Measurements from ENCODE around the gene MICAL3.

Gene MICAL3

DNA sequence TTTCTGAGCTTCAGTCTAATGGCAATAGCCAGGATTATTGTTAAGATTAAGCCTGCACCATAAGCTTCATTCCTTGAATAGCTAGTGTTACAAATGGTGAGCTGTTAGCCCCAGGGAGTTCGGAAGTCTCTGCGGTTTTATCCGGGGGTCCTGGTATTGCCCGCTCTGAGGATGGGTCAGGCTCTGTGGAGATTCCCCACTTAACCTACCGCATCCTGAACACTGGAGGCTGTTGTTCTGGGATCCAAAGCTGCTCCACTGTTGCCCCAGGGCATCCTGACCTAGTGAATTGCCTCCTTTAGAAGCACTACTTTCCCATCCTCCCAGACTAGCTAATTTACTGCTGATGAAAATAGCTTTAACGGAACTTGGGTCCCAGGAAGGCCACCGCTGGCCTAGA is 38.9 kb upstream of the MICAL3 start:
- TF ChIP-seq, protein P1, sequence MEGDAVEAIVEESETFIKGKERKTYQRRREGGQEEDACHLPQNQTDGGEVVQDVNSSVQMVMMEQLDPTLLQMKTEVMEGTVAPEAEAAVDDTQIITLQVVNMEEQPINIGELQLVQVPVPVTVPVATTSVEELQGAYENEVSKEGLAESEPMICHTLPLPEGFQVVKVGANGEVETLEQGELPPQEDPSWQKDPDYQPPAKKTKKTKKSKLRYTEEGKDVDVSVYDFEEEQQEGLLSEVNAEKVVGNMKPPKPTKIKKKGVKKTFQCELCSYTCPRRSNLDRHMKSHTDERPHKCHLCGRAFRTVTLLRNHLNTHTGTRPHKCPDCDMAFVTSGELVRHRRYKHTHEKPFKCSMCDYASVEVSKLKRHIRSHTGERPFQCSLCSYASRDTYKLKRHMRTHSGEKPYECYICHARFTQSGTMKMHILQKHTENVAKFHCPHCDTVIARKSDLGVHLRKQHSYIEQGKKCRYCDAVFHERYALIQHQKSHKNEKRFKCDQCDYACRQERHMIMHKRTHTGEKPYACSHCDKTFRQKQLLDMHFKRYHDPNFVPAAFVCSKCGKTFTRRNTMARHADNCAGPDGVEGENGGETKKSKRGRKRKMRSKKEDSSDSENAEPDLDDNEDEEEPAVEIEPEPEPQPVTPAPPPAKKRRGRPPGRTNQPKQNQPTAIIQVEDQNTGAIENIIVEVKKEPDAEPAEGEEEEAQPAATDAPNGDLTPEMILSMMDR (conservative IDR thresholded peaks at IDR 0.05; ENCODE audit: low read depth, low read length), result no peak
- no peak overlapping the region for H3K4me3 ChIP-seq (ENCODE audit: low read length)
- no peak for DNase-seq (ENCODE audit: low read depth)

- TF ChIP-seq, protein P1 (conservative IDR thresholded peaks at IDR 0.05; ENCODE audit: low read depth, low read length), result no peak
- H3K4me3 ChIP-seq (ENCODE audit: low read length), result no peak overlapping the region
- no peak for DNase-seq (ENCODE audit: low read depth)
Measured at GRCh38 chr22:18062421-18062820, 38.1 kb upstream of the MICAL3 start.

GRCh38 chr22:18060646-18061620 is 36.6 kb upstream of the MICAL3 start:
- TF ChIP-seq, protein P1 (conservative IDR thresholded peaks at IDR 0.05; ENCODE audit: low read depth, low read length), result no peak
- no peak for DNase-seq (ENCODE audit: low read depth)
- H3K4me3 ChIP-seq (ENCODE audit: low read length), result no peak overlapping the region

DNA sequence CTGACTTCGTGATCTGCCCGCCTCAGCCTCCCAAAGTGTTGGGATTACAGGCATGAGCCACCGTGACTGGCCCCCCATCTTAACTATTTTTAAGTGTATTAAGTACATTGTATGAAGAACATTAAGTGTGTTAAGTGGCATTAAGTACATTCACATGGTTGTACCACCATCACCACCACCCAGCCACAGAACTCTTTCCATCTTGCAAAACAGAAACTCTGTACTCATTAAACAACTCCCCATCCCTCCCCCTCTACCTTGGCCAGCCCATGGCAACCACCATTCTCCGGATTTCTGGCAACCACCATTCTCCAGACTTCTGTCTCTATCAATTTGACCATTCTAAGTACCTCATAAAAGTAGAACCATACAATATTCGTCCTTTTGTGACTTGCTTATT is 35.6 kb upstream of the MICAL3 start:
- H3K4me3 ChIP-seq (ENCODE audit: low read length), result no peak overlapping the region
- no peak for DNase-seq (ENCODE audit: low read depth)
- TF ChIP-seq, protein P1 (conservative IDR thresholded peaks at IDR 0.05; ENCODE audit: low read depth, low read length), result no peak

DNA sequence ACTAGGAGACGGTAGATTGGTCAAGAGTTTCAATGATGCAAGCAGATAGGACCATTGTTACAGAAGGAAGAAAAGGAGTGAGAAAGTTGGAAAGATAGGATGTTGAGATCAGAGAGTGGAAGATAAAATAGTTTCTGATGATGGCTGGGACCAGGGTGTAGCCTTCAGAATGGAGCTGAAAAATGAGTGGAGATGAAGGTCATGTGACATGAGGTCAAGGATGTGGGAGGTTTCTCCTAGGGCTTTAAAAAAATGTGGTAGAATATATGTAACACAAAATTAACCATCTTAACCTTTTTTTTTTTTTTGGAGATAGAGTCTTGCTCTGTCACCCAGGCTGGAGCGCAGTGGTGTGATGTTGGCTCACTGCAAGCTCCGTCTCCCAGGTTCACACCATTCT is 35.1 kb upstream of the MICAL3 start:
- DNase-seq (ENCODE audit: low read depth), result no peak

DNA sequence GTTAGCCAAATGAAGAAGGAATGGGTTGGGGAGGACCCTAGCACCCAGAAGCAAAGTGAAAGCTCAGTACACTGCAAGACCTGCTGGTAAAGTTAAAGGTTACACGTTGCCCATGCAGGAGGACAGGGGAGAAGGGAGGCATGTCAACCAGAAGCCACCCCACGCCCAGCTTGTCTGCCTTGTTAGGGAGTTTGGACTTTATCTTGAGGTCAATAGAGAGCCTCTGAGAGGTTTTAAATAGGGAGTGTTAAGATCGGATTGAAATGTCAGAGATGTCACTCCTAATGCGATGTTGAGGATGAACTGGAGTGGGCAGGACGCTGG is 34.7 kb upstream of the MICAL3 start:
- DNase-seq (ENCODE audit: low read depth), result no peak
- TF ChIP-seq, protein P1 (conservative IDR thresholded peaks at IDR 0.05; ENCODE audit: low read depth, low read length), result no peak
- H3K4me3 ChIP-seq (ENCODE audit: low read length), result no peak overlapping the region

More for the DNA sequence above, 35.1 kb upstream of the MICAL3 start:
- no peak overlapping the region for H3K4me3 ChIP-seq (ENCODE audit: low read length)
- TF ChIP-seq, protein P1 (conservative IDR thresholded peaks at IDR 0.05; ENCODE audit: low read depth, low read length), result no peak

All from retinal pigment epithelial cell (primary cell).